NT2/D1 (cell line): ENCODE results near the gene NTM.

Source experiments
- SUZ12 ChIP-seq: IDR thresholded peaks from 2 replicates; pipeline ENCODE4 v1.6.1; 2011; ENCODE audit not compliant: insufficient read length, insufficient read depth; ENCODE audit errors: extremely low read depth
- YY1 ChIP-seq: IDR thresholded peaks from 2 replicates; pipeline ENCODE4 v1.6.1; 2011; ENCODE audit not compliant: insufficient read length, insufficient read depth
- ZNF274 ChIP-seq: IDR thresholded peaks from 2 replicates; pipeline ENCODE4 v1.6.1; 2011; ENCODE audit warnings: mild to moderate bottlenecking, low read depth, low read length

DNA sequence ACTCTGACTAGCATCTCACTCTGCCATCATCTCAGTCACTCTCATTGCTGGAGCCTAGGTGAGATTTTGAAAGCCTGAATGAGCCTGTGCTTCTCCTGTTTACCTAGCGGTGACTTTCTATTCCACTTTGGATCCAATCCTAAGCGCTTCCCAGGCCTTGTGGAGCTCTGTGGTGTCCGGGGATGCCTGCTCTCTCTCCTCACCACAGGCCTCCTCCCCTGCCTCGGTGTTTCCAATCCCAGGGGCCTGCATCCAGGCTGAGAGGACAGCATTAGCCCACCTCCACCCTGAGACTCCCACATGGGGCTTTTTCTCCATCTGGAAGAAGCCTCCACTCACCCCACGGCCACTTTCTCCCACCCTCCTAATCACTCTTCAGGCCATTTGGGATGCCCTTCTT is 380.3 kb downstream of the NTM start:
- TF ChIP-seq YY1 (no peak), ZNF274 (no peak), SUZ12 (no peak)
